H9 (cell line): ENCODE results near the gene C1QA. TPM values are rescaled to one million over a fixed set of nuclear protein-coding genes. Genes with fewer than 3 reads are reported as not detected.

Experiments used
- DNase-seq: peaks from one replicate; pipeline ENCODE4 v3.0.0-alpha.2; 2017
- H2AFZ ChIP-seq: one replicate; pipeline ENCODE4 v1.6.1; 2013; ENCODE audit warnings: mild to moderate bottlenecking, low read length, control low read depth, moderate library complexity
- H2AK5ac ChIP-seq: 2 replicates; pipeline ENCODE4 v1.6.1; 2013; ENCODE audit warnings: low read length, control low read depth, mixed read lengths; ENCODE audit not compliant: insufficient read length
- H2BK120ac ChIP-seq: one replicate; pipeline ENCODE4 v1.6.1; 2013; ENCODE audit warnings: low read depth, mild to moderate bottlenecking, low read length, control low read depth, inconsistent platforms; ENCODE audit not compliant: poor library complexity, severe bottlenecking
- H2BK12ac ChIP-seq: 2 replicates; pipeline ENCODE4 v1.6.1; 2013; ENCODE audit warnings: low read length, control low read depth, mixed read lengths, low read depth; ENCODE audit not compliant: insufficient read length
- H2BK15ac ChIP-seq: 2 replicates; pipeline ENCODE4 v1.6.1; 2013; ENCODE audit warnings: low read depth, low read length, control low read depth
- H2BK20ac ChIP-seq: one replicate; pipeline ENCODE4 v1.6.1; 2013; ENCODE audit warnings: low read depth, mild to moderate bottlenecking, low read length, control low read depth, inconsistent platforms; ENCODE audit not compliant: poor library complexity, severe bottlenecking
- H2BK5ac ChIP-seq: 2 replicates; pipeline ENCODE4 v1.6.1; 2013; ENCODE audit warnings: low read length, control low read depth, mixed read lengths; ENCODE audit not compliant: insufficient read length
- H3K14ac ChIP-seq: 2 replicates; pipeline ENCODE4 v1.6.1; 2013; ENCODE audit warnings: low read length, control low read depth; ENCODE audit not compliant: insufficient read depth
- H3K18ac ChIP-seq: 2 replicates; pipeline ENCODE4 v1.6.1; 2013; ENCODE audit warnings: low read depth, mild to moderate bottlenecking, mixed read lengths, low read length, control low read depth; ENCODE audit not compliant: insufficient read length
- H3K23ac ChIP-seq: 2 replicates; pipeline ENCODE4 v1.6.1; 2013; ENCODE audit warnings: low read length, control low read depth, mixed read lengths, low read depth; ENCODE audit not compliant: insufficient read length
- H3K23me2 ChIP-seq: 2 replicates; pipeline ENCODE4 v1.6.1; 2013; ENCODE audit warnings: low read depth, mild to moderate bottlenecking, mixed read lengths, low read length, control low read depth; ENCODE audit not compliant: insufficient read length, poor library complexity, severe bottlenecking
- H3K27ac ChIP-seq: 2 replicates; pipeline ENCODE4 v1.5.1; 2013; ENCODE audit warnings: low read length, control low read depth, mixed read lengths, low read depth; ENCODE audit not compliant: insufficient read length
- H3K27me3 ChIP-seq: 2 replicates; pipeline ENCODE4 v1.6.1; 2013; ENCODE audit warnings: low read length, control low read depth, inconsistent platforms; ENCODE audit not compliant: insufficient read depth
- H3K4ac ChIP-seq: 2 replicates; pipeline ENCODE4 v1.6.1; 2013; ENCODE audit warnings: low read depth, mild to moderate bottlenecking, control low read depth, inconsistent platforms, low read length, moderate library complexity
- H3K4me1 ChIP-seq: 2 replicates; pipeline ENCODE4 v1.6.1; 2013; ENCODE audit warnings: low read length, control low read depth, inconsistent platforms; ENCODE audit not compliant: insufficient read depth
- H3K4me2 ChIP-seq: 2 replicates; pipeline ENCODE4 v1.6.1; 2013; ENCODE audit warnings: low read length, control low read depth, mixed read lengths; ENCODE audit not compliant: insufficient read length, insufficient read depth
- H3K56ac ChIP-seq: 2 replicates; pipeline ENCODE4 v1.6.1; 2013; ENCODE audit warnings: low read depth, mild to moderate bottlenecking, mixed read lengths, low read length, control low read depth; ENCODE audit not compliant: insufficient read length
- H3K79me1 ChIP-seq: 2 replicates; pipeline ENCODE4 v1.6.1; 2013; ENCODE audit warnings: low read depth, mild to moderate bottlenecking, moderate library complexity, low read length, control low read depth, inconsistent platforms; ENCODE audit not compliant: insufficient read depth, poor library complexity, severe bottlenecking
- H3K79me2 ChIP-seq: 2 replicates; pipeline ENCODE4 v1.6.1; 2013; ENCODE audit warnings: low read length, control low read depth, inconsistent platforms; ENCODE audit not compliant: insufficient read depth
- H3K9ac ChIP-seq: 2 replicates; pipeline ENCODE4 v1.6.1; 2013; ENCODE audit warnings: low read length, control low read depth, mixed read lengths; ENCODE audit not compliant: insufficient read length; ENCODE audit errors: extremely low read depth
- H3K9me3 ChIP-seq: one replicate; pipeline ENCODE4 v1.6.1; 2013; ENCODE audit warnings: low read depth, low read length, inconsistent platforms; ENCODE audit not compliant: control insufficient read depth
- H3T11ph ChIP-seq: one replicate; pipeline ENCODE4 v1.6.1; 2013; ENCODE audit warnings: mild to moderate bottlenecking, low read length, control low read depth, inconsistent platforms
- H4K20me1 ChIP-seq: one replicate; pipeline ENCODE4 v1.6.1; 2013; ENCODE audit not compliant: control insufficient read depth, insufficient read length, insufficient read depth
- H4K5ac ChIP-seq: 2 replicates; pipeline ENCODE4 v1.6.1; 2013; ENCODE audit warnings: low read depth, mild to moderate bottlenecking, mixed read lengths, low read length, control low read depth; ENCODE audit not compliant: insufficient read length
- H4K8ac ChIP-seq: replicated peaks from 2 replicates; pipeline ENCODE4 v1.6.1; 2013; ENCODE audit warnings: low read length, control low read depth, mixed read lengths, low read depth; ENCODE audit not compliant: insufficient read length
- H4K91ac ChIP-seq: 2 replicates; pipeline ENCODE4 v1.6.1; 2013; ENCODE audit warnings: low read depth, mild to moderate bottlenecking, moderate library complexity, mixed read lengths, low read length, control low read depth; ENCODE audit not compliant: insufficient read length
- H3K27ac Mint-ChIP-seq, 3 experiments: 2 replicates in 2 of 3; 3 replicates in 1 of 3; pipeline ENCODE4 v1.8.0; 2020 to 2021; ENCODE audit warnings: mixed read lengths in 3 of 3, mild to moderate bottlenecking in 1 of 3, moderate library complexity in 1 of 3
- H3K27me3 Mint-ChIP-seq: 2 replicates; pipeline ENCODE4 v1.8.0; 2021; ENCODE audit warnings: low read depth, mild to moderate bottlenecking, moderate library complexity, mixed read lengths
- H3K36me3 Mint-ChIP-seq, 3 experiments: 2 replicates in 2 of 3; 3 replicates in 1 of 3; pipeline ENCODE4 v1.8.0; 2020 to 2021; ENCODE audit warnings: low read depth in 3 of 3, mixed read lengths in 3 of 3; ENCODE audit not compliant: insufficient read depth in 1 of 3
- H3K4me1 Mint-ChIP-seq, 2 experiments: 2 replicates each; pipeline ENCODE4 v1.8.0; 2020; ENCODE audit warnings: mixed read lengths in 2 of 2
- H3K4me3 Mint-ChIP-seq, 2 experiments: 2 replicates in 1 of 2; 3 replicates in 1 of 2; pipeline ENCODE4 v1.8.0; 2020 to 2021; ENCODE audit warnings: mild to moderate bottlenecking in 2 of 2, mixed read lengths in 2 of 2, moderate library complexity in 1 of 2
- H3K9me3 Mint-ChIP-seq, 2 experiments: 2 replicates in 1 of 2; 3 replicates in 1 of 2; pipeline ENCODE4 v1.8.0; 2020; ENCODE audit warnings: mild to moderate bottlenecking in 2 of 2, mixed read lengths in 2 of 2, moderate library complexity in 1 of 2
- CTCF ChIP-seq: fragments of 200-600 bp; sonication (generic); conservative IDR thresholded peaks from 3 replicates; pipeline ENCODE4 v1.8.0; 2021; ENCODE audit warnings: antibody characterized with exemption, mild to moderate bottlenecking
- WGBS: extraction: QIAGEN DNeasy Blood & Tissue Kit; methylation state at CpG from one replicate; pipeline ENCODE4 v1.1.7; 2013; ENCODE audit warnings: missing lambda C conversion rate, low lambda C conversion rate, mixed read lengths; ENCODE audit not compliant: insufficient read length; ENCODE audit errors: extremely low coverage; 5-methylcytosine and 5-hydroxymethylcytosine counted together
- total RNA-seq: library from RNA; stranded (reverse); gene quantifications from 2 replicates; pipeline ENCODE4 v1.2.1, GENCODE V29; 2021

C1QA gene
- total RNA-seq, 1 experiment from 2014 or later = not detected

GRCh38 chr1:22606161-22606560 is 30.3 kb upstream of the C1QA start:
- no peak overlapping the region for H3K18ac ChIP-seq
- H3K4me3 Mint-ChIP-seq = no peak overlapping the region
- no peak overlapping the region for H4K5ac ChIP-seq
- no peak overlapping the region for H2AK5ac ChIP-seq
- H3K27ac ChIP-seq = no peak overlapping the region
- H4K20me1 ChIP-seq = no peaks in the 10 kb centered on the region
- H3K4me2 ChIP-seq = no peak overlapping the region
- no peak overlapping the region for H2BK120ac ChIP-seq
- H3K56ac ChIP-seq = no peak overlapping the region
- H2BK20ac ChIP-seq = no peak overlapping the region
- peaks cover 66% of the 10 kb centered on the region for H3K27me3 Mint-ChIP-seq
- no peaks in the 10 kb centered on the region for H3K9me3 ChIP-seq
- no peaks in the 10 kb centered on the region for H3K79me1 ChIP-seq
- H3K4me1 Mint-ChIP-seq = peaks cover 35 to 66% of the 10 kb centered on the region in 2 experiments
- H3K23ac ChIP-seq = no peak overlapping the region
- no peak overlapping the region for H4K8ac ChIP-seq
- H3K9me3 Mint-ChIP-seq = peaks cover 0 to 3% of the 10 kb centered on the region in 2 experiments; a peak in 2 of 5 replicates
- no CpG with 5 or more reads among the region's 4 CpGs for WGBS
- no peak overlapping the region for H3K9ac ChIP-seq
- no peak overlapping the region for H3K4ac ChIP-seq
- H3K4me1 ChIP-seq = no peaks in the 10 kb centered on the region
- H3K27ac Mint-ChIP-seq = no peak overlapping the region
- no peak overlapping the region for H2AFZ ChIP-seq
- H4K91ac ChIP-seq = no peak overlapping the region
- no peaks in the 10 kb centered on the region for H3K36me3 Mint-ChIP-seq
- no peak overlapping the region for H2BK5ac ChIP-seq
- H2BK15ac ChIP-seq = no peak overlapping the region
- no peak overlapping the region for H3T11ph ChIP-seq
- no peaks in the 10 kb centered on the region for H3K27me3 ChIP-seq
- no peak for DNase-seq
- H3K23me2 ChIP-seq = no peaks in the 10 kb centered on the region
- no peak for TF ChIP-seq CTCF
- no peak overlapping the region for H3K14ac ChIP-seq
- H2BK12ac ChIP-seq = no peak overlapping the region
- no peaks in the 10 kb centered on the region for H3K79me2 ChIP-seq
